CD4-positive, alpha-beta T cell treated with Interleukin-1 beta for 1 hour (primary cell): ENCODE measurements around the gene INPP1.
"Not testable (repeated sequence)": the region's sequence is repeated elsewhere in the genome, so short reads cannot be mapped to it uniquely, and the experiment has no call there.

Experiments used
- DNase-seq, 2 donors: peaks; one replicate each; pipeline ENCODE4 v3.0.0-alpha.2; 2020 to 2022

INPP1 gene, protein sequence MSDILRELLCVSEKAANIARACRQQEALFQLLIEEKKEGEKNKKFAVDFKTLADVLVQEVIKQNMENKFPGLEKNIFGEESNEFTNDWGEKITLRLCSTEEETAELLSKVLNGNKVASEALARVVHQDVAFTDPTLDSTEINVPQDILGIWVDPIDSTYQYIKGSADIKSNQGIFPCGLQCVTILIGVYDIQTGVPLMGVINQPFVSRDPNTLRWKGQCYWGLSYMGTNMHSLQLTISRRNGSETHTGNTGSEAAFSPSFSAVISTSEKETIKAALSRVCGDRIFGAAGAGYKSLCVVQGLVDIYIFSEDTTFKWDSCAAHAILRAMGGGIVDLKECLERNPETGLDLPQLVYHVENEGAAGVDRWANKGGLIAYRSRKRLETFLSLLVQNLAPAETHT

GRCh38 chr2:190343536-190344275, at the start of gene INPP1:
Gene INPP1, plus strand, starts transcription at chr2:190343589. Its CDS starts 16,514 bp downstream, at chr2:190360103.
- DNase-seq = peak; percentile 38 to 58

GRCh38 chr2:190297880-190298279, 45.5 kb upstream of the INPP1 start:
- DNase-seq = not testable (repeated sequence)

- DNase-seq = no peak
These were observed 42.4 kb upstream of the INPP1 start for GRCh38 chr2:190301032-190301431.

DNA sequence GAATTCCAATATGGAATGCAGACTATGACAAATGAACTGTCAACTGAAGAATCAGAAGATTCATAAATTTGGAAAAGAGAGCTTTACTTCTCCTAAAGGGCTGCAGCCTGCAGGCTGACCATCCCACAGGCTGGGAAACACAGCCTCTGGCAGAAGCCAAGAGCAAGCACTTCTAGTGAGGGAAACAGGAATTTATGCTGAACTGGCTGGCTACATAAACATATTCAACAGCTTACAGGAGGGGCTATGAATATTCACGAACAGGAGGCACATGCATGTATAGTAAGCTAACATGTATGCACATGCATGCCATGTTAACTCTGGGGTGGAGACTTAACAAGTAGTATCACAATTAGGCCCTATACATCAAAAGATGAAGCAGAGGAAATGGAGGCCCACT, 41.3 kb upstream of the INPP1 start:
- DNase-seq = no peak

DNA sequence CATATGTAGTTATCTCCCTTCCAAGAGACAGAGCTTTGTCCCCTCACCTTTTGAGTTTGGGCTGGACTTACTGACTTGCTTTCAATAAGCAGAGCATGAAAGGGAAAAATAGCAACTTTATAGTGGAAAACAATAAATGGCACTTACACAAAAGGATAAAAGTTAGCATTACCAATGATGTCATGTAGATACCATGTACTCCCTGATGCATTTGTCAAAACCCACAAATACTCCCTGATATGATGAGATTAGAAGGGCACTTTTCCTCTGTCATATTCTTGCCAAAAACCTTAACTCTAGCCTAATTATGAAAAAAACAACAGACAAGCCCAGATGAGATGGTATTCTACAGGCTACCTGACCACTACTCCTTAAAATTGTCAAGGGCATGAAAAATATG, 39.7 kb upstream of the INPP1 start:
- DNase-seq = no peak

DNA sequence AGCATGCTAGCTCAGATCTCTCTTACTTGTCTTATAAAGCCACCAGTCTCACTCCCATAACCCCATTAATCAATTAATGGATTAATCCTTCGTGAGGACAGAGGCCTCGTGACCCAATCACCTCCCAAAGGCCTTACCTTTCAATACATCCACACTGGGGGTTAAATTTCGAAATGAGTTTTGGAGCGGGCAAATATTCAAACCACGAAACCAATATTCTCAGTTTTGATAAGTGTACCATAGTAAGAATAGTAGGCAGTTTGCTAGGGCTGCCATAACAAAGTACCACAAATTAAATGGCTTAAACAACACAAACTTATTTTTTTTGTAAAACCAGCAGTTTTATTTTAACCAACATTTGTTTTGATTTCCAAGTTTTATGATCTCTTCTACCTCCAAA, 39.0 kb upstream of the INPP1 start:
- no peak for DNase-seq

GRCh38 chr2:190308031-190308430, 35.4 kb upstream of the INPP1 start:
- no peak for DNase-seq

DNA sequence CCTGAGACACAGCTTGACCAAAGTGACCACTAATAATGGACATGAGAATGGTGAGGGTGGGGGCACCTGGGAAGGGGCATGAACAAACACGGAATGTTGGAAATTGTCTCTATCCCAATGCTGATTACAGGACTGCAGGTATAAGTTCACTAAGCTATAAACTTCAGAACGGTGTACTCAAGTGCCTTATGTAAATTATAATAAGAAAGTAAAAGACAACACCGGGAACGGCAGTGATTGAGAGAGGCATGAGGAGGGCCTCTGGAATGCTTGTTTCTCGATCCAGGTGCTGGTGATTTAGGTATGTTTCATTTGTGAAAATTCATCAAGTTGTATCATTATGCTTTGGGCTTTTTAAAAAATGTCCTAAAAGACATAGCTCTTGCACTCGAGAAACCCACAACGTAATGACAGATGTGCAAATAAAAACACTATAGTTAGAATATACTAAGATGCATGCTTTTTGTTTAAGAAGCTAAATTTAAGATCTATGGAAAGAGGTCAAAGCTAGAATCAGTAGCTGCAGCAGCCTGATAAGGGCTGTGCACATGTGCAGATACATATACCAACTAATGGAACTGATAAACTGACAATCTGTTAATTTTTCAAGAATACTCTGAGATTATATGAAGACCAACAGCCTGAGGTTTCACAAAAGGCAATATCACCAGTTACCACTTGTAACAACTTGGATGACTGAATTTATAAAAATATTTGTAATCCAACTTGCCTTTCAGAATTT, 31.3 kb upstream of the INPP1 start:
- DNase-seq = no peak

DNA sequence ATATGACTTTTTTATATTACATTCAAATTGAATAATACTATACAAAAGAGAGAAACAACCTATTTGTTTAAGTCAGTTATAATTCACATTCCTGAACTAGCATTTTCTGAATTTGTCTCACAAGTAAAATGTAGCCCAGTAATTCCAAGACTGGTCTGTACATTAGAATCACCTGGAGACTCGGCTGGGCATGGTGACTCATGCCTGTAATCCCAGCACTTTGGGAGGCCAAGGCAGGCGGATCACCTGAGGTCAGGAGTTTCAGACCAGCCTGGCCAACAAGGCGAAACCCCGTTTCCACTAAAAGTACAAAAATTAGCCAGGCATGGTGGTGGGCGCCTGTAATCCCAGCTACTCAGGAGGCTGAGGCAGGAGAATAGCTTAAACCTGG, 30.8 kb upstream of the INPP1 start:
- DNase-seq = not testable (repeated sequence)

DNA sequence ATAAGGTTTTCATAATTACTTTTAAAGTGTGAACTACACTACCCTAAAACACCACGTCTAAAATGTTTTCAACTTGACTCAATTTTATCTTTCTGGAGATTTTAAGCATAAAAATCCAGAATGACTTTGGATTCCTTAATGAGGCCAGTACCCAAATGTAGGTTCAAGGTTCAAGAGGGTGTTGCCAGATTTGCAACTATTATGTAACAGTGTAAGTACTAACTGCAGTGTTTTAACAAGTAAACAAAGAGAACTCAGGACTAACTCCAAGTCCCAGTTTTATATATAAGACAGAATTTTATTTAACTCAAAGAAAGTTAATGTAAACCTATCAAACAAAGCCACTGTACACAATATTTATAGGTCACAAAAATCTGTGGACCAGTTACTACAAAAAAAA, 29.5 kb upstream of the INPP1 start:
- DNase-seq = no peak

DNA sequence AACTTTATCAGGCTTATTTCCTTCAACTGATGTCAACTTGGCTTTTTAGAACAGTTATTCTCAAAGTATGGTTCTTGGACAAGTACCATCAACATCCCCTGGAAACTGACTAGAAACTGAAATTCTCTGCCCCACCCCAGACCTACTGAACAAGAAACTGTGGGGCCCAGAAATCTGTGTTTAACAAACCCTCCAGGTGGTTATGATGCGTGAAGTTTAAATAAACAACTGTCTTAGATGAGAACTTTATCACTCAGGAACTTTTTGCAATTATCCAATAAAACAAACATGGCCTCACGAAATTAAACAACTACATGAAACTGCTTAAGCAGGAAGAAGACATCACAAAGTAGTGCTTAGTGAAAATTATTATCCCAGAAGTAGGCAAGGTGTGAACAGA, 28.1 kb upstream of the INPP1 start:
- DNase-seq = no peak

DNA sequence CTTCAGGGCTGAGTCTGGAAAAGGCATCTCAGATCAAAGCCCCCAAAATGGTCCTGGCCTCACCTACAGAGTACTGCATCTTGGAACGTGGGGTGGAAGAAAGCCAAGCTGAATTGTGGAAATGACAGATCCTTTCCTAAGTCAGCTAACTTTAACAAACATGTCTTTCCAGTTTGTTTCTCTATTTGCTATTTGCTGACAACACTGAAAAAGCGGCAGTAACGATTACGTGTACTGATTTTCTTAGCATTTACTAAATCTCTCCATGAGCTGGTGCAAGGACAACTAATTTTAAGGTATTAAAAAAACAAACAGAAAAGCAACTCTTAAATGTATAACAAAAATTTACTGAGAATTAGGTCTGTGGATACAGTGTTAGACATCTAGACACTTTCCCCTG, 24.9 kb upstream of the INPP1 start:
- DNase-seq = no peak

DNA sequence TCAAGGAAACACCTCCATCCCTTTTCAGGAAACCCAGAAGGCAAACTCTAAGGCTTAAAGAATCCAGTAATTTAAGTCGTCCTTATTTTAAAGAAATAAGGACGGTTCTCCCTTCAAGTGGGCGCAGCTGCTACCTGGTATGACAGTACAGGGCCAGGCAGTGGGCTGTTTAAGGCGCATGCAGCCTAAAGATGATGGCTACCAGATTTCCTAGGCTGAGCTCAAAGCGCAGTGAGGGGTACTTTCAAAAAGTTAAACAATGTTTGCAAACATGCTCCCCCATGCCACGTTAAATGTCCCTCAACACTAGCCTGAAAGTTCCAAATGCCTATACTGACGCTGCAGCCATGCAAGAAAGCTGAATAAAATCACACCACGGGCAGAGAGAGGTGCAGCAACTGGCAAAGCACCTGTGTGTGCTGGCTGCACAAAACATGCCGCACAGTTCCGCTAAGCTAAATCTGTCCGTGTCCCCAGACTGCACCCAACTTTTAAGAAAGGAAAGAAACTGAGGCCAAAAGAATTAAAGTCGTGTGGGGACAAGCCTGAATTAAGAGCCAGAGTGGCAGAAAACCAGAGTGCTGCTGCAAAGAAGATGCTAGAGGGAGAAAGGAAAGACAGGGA, 24.3 kb upstream of the INPP1 start:
- peak in 1 of 2 donors; percentile 4 for DNase-seq

GRCh38 chr2:190319555-190320498, 23.6 kb upstream of the INPP1 start, which contains the start of gene HIBCH:
Gene HIBCH, minus strand, starts transcription at chr2:190319826. Its CDS starts 76 bp downstream, at chr2:190319750.
- peak; percentile 80 to 82 for DNase-seq

- DNase-seq = peak in 1 of 2 donors; percentile 1
These were observed 22.7 kb upstream of the INPP1 start for GRCh38 chr2:190320696-190321095.

DNA sequence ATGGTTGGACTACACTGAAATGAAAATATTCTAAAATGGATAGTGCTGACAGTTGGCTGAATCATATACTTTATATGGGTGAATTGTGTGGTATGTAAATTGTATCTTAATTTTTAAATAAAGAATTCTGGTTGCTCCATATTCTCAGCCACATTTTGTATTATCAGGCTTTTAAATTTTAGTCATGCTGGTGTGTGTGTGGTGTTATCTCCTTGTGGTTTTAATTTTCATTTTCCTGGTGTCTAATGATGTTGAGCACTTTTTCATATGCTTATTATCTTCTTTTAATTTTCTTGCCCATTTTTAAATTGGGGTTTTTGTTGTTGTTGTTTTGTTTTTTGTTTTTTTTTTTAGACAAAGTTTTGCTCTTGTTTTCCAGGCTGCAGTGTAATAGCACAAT, 20.0 kb upstream of the INPP1 start:
- no peak for DNase-seq

DNA sequence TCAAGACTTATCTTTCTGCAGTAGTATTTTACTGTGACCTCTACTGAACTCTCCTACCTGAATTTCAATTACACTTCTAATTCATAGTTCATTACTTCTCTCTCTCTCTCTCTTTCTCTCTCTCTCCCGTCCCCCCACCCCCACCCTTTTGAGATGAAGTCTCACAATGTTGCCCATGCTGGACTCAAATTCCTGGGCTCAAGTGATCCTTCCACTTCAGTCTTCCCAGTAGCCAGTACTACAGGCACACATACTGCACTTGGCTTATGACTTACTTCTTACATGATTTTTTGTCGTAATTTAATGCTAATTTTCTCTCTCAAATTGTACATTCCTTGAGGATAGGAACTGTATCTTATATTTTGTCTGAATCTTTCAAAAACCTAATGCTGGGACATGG, 17.8 kb upstream of the INPP1 start:
- DNase-seq = no peak

DNA sequence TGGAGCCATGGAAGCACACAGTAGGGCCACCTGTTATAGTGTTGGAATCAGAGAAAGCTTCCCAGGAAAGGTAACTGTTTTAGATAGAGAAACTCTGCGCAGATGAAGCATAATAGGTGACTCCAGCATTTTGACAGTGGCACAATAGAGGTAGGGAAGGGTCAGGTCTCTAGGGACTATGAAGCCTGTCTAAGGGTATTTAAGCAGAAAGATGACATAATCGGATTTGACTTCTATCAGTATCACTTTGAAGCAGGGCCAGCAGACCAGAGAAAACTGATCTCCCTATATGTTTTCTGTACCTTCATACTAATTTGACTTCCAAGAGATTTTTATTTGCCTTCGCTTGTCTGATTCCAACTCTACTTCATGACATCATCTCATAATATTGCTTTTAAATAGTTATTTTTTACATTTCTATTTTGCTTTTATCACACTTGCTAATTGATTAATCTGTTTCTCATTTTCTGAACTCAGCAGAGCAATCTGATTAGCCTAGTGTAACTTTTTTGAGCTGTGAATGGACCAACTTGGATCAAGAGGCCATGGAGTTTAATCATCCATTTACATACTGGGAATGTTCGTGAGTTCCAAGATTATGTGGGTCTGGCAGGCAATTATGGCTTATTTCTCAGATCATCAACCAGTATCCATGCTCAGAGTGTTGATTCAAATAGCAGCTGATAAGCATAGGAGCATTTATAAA, 15.4 kb upstream of the INPP1 start:
- DNase-seq = no peak

DNA sequence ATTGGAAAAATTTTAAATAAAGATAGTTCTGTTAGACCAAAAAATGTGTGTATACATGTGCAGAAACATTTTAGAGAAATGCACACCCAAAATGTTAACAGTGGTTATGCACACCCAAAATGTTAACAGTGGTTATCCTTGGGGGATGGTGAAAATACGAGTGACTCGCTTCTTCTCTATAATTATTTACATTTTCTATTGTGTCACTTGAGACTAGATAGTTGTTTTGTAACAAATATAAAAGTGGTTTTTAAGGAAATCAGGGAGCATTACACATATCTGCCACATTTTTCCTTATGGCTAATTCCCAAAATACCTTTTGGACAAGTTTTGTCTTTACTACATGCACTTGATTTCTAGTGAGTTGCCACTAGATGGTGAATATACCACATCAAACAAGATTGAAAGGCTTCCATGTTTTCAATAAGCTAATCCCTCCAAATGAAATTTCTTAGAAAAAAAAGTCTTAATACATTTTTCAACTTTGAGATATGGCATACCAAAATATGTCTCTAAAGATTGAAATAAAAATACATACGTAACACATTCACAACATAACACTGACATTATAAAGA, 14.7 kb upstream of the INPP1 start:
- DNase-seq = no peak

DNA sequence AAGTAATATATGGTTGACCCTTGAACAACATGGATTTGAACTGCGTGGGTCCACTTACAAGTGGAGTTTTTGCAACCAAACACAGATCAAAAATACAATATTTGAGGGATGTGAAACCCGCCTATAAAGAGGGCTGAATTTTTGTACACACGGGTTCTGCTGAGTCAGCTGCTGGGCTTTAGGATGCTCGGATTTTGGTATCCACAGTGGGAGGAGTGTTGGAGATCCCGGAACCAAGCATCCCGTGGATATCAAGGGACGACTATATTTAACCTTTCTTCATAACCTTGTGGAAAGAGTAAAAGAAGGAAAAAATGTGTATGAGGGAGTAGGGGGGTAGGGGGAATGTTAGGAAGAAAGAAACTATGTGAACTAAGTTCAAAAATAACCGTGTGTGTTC, 10.0 kb upstream of the INPP1 start:
- no peak for DNase-seq

DNA sequence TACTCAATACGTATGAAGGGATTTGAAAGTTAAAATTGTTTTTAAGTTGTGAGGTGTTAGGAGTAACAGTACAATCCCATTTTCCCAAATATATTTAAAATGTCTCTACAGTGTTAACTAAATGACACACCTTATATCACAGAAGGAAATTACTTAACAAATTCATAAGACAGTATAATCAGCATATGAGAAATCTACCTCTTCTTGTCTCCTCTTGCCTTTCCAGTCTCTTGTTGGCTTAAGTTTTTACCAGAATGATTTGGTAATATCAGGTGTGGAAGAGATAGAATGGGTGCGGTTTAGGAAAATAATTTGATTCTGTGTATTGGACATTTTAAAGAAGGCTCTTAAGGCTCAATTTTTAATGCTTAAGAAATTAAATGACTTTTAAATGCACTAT, 9.5 kb upstream of the INPP1 start:
- DNase-seq = no peak
